T47D (cell line): ENCODE results near the gene TOR1B.
"Not testable (repeated sequence)": the region's sequence is repeated elsewhere in the genome, so short reads cannot be mapped to it uniquely, and the experiment has no call there.

Experiments
- DNase-seq, 2 experiments: peaks; one replicate each; pipeline versions ENCODE4 v3.0.0 to v3.0.0-alpha.2; 2011 to 2012; ENCODE audit warnings: low read depth in 1 of 2, low spot score in 1 of 2
- JUND ChIP-seq: IDR thresholded peaks from 2 replicates; pipeline ENCODE4 v1.6.1; 2012; ENCODE audit warnings: low read depth
- in situ Hi-C: cut with HindIII; loops from 2 replicates; pipeline ENCODE4 v1.10.0; 2016; ENCODE audit warnings: low sequenced_read_pairs, low pct_unique_long_range_greater_than_20kb

Gene TOR1B

GRCh38 chr9:129765764-129766317 is 37.1 kb upstream of the TOR1B start:
- no peak for DNase-seq
- no peak for TF ChIP-seq JUND
- in situ Hi-C loops, result no loop called here

DNA sequence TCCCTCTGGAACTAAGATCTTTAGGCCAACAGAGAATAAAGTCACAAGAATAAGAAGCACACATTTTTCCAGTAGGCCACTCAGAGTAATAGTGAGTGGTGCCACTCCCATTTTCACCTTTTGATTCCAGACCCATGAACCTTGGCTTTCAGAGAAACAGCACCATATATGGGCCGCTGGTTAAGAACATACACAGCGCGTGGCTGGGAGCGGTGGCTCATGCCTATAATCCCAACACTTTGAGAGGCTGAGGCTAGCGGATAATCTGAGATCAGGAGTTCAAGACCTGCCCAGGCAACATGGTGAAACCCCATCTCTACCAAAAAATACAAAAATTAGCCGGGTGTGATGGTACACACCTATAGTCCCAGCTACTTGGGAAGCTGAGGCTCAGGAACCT is 34.5 kb upstream of the TOR1B start:
- TF ChIP-seq JUND, result no peak
- in situ Hi-C loops, result no loop called here
- no peak for DNase-seq

DNA sequence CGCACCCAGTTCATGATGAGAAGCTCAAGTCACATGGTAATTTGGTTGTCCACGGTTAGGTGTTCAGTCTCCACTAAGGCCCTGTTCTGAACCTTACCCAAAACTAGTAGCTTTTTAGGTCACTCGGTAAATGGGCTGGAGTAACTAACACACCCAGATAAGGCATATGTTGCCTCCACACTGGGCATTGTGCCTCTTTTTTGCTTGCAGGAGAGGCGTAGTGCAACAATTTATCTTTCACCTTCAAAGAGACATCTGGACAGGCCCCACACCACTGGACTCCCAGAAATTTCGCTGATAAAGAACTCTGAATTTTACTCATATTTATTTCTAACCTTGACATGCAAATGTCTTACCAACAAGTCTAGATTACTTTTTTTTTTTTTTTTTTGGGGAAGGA is 33.3 kb upstream of the TOR1B start:
- DNase-seq, result no peak
- no peak for TF ChIP-seq JUND
- in situ Hi-C loops, result no loop called here

DNA sequence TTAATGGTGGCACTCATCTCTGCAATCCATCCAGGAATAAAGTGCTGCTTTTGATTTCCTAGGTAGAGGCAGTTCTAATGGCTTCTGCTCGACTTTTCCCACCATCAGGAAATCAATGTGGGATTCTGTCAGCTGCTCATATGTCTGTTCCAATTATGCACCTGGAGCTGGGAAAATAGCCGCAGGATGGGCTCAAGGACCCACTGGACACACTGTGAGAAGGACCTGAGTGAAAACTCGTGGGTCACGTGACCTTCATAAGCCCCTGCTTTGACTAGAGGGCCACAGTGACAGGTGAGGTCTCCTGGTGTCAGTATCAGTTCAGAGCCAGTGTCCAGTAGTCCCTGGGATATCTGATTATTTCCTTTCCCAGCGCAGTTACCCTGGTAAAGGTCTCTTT is 32.2 kb upstream of the TOR1B start:
- in situ Hi-C loops, result no loop called here
- DNase-seq, result no peak
- no peak for TF ChIP-seq JUND

DNA sequence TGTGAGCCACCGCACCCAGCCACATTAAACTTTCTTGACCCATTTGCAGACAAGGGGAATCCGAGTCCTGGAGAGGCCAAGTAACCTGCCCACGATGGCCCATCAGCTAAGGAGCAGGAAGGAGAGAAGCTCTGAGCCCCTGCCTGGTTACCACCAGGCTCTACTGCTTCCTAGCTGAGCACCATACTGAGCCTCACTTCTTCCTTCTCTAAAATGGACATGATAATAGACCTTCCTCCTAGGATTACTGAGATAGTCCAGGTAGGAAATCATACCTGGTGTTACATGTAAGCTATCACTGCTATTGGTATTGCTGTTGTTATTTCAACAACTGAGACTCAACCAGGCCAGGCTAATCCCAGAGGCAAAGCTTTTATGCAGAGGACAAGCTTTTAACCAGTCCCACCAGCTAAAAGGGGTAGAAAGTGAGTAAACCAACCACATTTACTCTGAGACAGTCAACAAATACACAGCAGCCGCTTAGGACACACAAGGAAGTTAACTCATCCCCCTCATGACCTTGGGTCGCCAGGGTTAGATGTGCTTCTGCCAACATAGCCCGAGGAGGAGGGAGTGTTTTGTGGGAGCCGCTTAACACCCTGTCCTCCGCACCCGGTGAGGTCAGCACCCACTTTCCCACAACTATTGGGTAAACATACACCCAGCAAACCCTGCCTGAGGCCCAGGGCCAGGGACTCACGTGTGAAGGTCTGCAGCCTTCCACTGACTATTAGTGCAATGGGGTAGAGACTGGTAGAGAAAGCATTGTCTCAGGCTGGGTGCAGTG is 29.5 kb upstream of the TOR1B start:
- in situ Hi-C loops, result no loop called here
- DNase-seq, result peak in 1 of 2 experiments; percentile 87
- no peak for TF ChIP-seq JUND

GRCh38 chr9:129774791-129775447 is 28.1 kb upstream of the TOR1B start:
- no peak for TF ChIP-seq JUND
- in situ Hi-C loops, result no loop called here
- DNase-seq, result no peak

DNA sequence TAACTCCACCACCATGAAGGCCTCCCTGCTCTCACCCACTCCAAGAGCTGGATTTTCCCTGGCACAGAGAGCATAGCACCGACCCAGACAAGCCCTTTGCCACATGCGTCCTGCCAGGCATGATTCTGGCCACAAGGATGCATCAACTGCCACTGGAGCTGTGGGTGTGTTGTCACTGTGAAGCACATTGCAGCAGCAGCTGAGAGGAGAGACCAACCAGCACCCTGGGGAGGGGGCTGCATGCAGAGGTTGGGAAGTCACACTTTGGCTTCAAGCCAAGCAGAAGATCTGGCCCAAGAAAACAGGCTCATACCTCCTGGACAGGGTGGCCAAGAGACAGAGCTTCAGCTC is 27.6 kb upstream of the TOR1B start:
- in situ Hi-C loops, result no loop called here
- TF ChIP-seq JUND, result no peak
- DNase-seq, result peak in 1 of 2 experiments; percentile 37

GRCh38 chr9:129776096-129776495 is 26.9 kb upstream of the TOR1B start:
- in situ Hi-C loops, DNase-seq: not testable (repeated sequence)

DNA sequence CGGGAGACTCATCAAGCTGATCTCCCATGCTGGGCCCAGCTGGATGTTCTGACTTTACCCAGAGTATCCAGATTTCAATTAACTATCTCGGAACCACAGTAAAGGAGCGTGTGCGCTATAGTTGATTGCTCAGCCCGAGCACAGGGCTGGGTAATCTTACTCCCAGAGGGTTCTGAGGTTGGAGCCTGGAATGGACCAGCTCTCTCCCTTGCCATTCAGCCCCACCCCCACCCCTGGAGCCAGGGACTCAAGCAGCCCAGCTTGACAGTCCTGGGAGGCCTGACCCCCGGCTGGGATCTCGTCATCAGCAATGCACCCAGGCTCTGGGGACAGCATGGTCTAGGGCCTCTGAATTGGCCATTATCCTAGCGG is 26.4 kb upstream of the TOR1B start:
- no peak for TF ChIP-seq JUND
- DNase-seq, result no peak
- in situ Hi-C loops, result no loop called here

- DNase-seq, result peak; percentile 87 to 90
- in situ Hi-C loops, result no loop called here
- TF ChIP-seq JUND, result no peak
Observed at GRCh38 chr9:129776938-129777768, 25.8 kb upstream of the TOR1B start.

GRCh38 chr9:129777769-129778130 is 25.2 kb upstream of the TOR1B start:
- no peak for DNase-seq
- in situ Hi-C loops, result no loop called here
- no peak for TF ChIP-seq JUND

DNA sequence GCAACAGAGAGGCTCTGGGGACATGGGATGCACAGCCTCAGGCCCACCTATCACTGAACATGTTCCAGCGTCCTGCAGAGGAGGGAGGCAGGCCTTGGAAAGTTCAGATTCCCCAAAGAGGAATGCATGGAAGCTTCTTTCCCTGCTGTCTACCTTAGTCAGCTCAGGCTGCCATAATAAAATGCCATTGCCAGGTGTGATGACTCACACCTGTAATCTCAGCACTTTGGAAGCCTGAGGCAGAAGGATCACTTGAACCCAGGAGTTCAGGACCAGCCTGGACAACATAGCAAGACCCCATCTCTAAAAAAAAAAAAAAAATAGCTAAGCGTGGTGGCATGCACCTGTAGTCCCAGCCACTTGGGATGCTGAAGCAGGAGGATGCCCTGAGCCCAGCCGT is 24.5 kb upstream of the TOR1B start:
- no peak for DNase-seq
- TF ChIP-seq JUND, result no peak
- in situ Hi-C loops, result no loop called here
